Measurements from ENCODE around the gene SYNRG. TPM values are rescaled to one million over a fixed set of nuclear protein-coding genes. Genes with fewer than 3 reads are reported as not detected.

The SYNRG gene
- total and polyA plus RNA-seq, 8 donors: 7.4 to 26.0 (median 17.0) TPM

- intact Hi-C loops (cut with DNase I): loop anchor here in 1 of 3 donors (10.0 kb wide), 1 partner anchor 60 kb away; the partner anchor contains the start of genes ACACA and TADA2A
- no peaks in the 10 kb centered on the region for H3K9me3 ChIP-seq
- H3K27me3 ChIP-seq: no peaks in the 10 kb centered on the region
- no peak for FAIRE-seq
- no peak overlapping the region for H3K4me3 ChIP-seq
- no peak for DNase-seq
- no peaks in the 10 kb centered on the region for H3K4me1 ChIP-seq
- no peak for TF ChIP-seq CTCF (IDR thresholded peaks at IDR 0.05)
- no peak overlapping the region for H3K27ac ChIP-seq
- H3K36me3 ChIP-seq: peaks cover 0 to 14% (median under 1%) of the 10 kb centered on the region in 3 donors
- 97 to 98% methylated on average over 7 of the region's 7 CpGs for WGBS, 2 donors
- no peak for ATAC-seq
These were observed 144.1 kb downstream of the SYNRG start for GRCh38 chr17:37465069-37465616.

Small RNA genes lying within 50 kb of the gene (microRNA-seq; reads per million reads assigned to microRNA genes)
- 0 reads per million in 2 donors for gene MIR378J

Other genes with a start within 250 kb of the SYNRG start
- gene C17orf78, start 233.4 kb downstream of the SYNRG start, total RNA-seq: not detected
- not detected for gene C17orf78, start 233.4 kb downstream of the SYNRG start, polyA plus RNA-seq
- 10 to 100 TPM in 5 of 6 donors, 1 to 10 TPM in 1; 9.1 to 31.6 (median 14.9) TPM for gene ACACA, start 202.6 kb downstream of the SYNRG start, total RNA-seq
- 10 to 100 TPM; 11.3 to 12.4 TPM for gene ACACA, start 202.6 kb downstream of the SYNRG start, polyA plus RNA-seq
- 10 to 100 TPM in 3 of 6 donors, 1 to 10 TPM in 3; 7.7 to 11.9 (median 10.1) TPM for gene TADA2A, start 202.5 kb downstream of the SYNRG start, total RNA-seq
- gene TADA2A, start 202.5 kb downstream of the SYNRG start, polyA plus RNA-seq: 1 to 10 TPM; 5.2 to 10.0 TPM
- gene DUSP14, start 119.5 kb downstream of the SYNRG start, total RNA-seq: 1 to 10 TPM; 2.7 to 5.6 (median 4.4) TPM
- gene DUSP14, start 119.5 kb downstream of the SYNRG start, polyA plus RNA-seq: 1 to 10 TPM; 2.9 to 6.4 TPM
- 10 to 100 TPM in 4 of 6 donors, 1 to 10 TPM in 2; 9.5 to 21.4 (median 11.1) TPM for gene DDX52, start 34.0 kb upstream of the SYNRG start, total RNA-seq
- gene DDX52, start 34.0 kb upstream of the SYNRG start, polyA plus RNA-seq: 1 to 10 TPM; 7.7 to 9.3 TPM
- 10 to 100 TPM; 24.9 to 50.5 (median 29.5) TPM for gene HNF1B, start 135.6 kb upstream of the SYNRG start, total RNA-seq
- gene HNF1B, start 135.6 kb upstream of the SYNRG start, polyA plus RNA-seq: 10 to 100 TPM; 36.5 to 49.2 TPM